GM23248 (cell line): ENCODE results near the gene CCDC160.

Experiments
- EZH2 ChIP-seq: fragments of 200-600 bp; sonication (generic); IDR thresholded peaks from 2 replicates; pipeline ENCODE4 v1.6.1; 2018; ENCODE audit warnings: antibody characterized with exemption, mild to moderate bottlenecking; ENCODE audit not compliant: insufficient read depth, poor library complexity, severe bottlenecking
- EZH2phosphoT487 ChIP-seq: fragments of 200-600 bp; sonication (generic); IDR thresholded peaks from 2 replicates; pipeline ENCODE4 v1.6.1; 2018; ENCODE audit warnings: antibody characterized with exemption, moderate library complexity, mild to moderate bottlenecking, low read depth; ENCODE audit not compliant: insufficient read depth

GRCh38 chrX:134194915-134195314 is 42.1 kb upstream of the CCDC160 start:
- TF ChIP-seq EZH2: no peak
- no peak for TF ChIP-seq EZH2phosphoT487
